GM03348 (cell line): Measurements from ENCODE around the gene PLPP1.

Experiments
- DNase-seq: peaks from one replicate; pipeline ENCODE4 v3.0.0; 2012; ENCODE audit warnings: low spot score

Gene PLPP1

DNA sequence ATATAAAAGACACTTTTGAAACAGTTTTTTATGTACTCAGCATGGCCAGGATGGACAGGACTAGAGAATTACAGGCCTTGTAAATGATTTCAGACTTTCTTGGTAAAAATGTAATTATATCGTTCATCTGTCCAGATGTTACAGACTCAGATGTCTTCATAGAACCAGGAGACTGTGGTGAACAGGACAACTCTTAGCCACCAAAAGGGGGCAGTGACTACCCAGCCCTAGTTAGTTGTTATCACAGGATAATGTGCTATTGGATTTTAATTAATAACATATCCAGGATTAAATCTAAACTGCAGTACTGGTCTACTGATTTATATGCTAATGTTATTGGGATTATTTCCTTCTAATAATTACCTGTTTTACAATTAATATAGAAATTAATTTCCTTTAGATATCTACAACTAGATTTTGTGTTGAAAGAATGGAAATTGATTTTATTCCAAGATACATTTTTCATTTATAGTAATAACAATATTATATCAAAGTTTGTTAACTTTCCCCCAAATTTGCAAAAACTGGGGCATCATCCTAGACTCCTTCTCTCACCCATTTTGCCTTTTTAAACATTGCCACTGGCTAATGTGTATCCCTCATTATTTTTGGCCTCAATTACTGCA lies 127.6 kb downstream of the PLPP1 start:
- peak; percentile 74 for DNase-seq

DNA sequence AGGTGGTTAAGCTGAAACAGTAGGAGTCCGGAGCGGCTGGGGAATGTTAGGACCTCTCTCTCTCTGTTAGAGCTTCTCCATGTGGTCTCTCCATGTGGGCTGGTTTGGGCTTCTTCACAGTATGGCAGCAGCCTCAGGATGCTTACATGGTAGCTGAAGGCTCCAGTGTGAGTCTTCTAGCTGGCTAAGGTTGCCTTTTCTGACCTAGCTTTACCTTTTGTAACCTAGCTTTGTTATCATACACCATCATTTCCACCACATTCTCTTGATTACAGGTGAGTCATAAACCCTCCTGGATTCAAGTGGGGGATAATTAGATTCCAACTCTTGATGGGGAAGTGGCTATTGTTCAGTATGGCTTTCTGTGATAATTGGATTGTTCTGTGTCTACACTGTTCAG lies 128.5 kb downstream of the PLPP1 start:
- no peak for DNase-seq

DNA sequence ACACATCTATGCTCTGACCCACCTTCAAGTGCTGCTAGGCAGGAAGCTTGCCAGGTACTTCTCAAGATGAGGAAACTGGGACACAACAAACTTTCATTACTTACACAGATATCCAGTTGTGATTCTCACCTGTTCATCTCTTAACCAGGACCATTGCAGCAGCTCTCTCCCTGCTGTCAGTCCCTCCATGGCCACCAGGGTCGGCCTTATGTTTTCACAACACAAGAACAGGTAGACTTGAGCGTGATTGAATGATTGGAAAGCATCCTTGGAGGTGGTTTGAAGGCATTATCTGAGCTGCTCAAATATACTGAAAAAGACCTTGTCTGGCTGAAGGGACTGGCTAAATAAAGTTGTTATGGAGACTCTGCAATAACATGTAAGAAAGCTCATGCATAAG lies 132.6 kb downstream of the PLPP1 start:
- DNase-seq, result no peak

DNA sequence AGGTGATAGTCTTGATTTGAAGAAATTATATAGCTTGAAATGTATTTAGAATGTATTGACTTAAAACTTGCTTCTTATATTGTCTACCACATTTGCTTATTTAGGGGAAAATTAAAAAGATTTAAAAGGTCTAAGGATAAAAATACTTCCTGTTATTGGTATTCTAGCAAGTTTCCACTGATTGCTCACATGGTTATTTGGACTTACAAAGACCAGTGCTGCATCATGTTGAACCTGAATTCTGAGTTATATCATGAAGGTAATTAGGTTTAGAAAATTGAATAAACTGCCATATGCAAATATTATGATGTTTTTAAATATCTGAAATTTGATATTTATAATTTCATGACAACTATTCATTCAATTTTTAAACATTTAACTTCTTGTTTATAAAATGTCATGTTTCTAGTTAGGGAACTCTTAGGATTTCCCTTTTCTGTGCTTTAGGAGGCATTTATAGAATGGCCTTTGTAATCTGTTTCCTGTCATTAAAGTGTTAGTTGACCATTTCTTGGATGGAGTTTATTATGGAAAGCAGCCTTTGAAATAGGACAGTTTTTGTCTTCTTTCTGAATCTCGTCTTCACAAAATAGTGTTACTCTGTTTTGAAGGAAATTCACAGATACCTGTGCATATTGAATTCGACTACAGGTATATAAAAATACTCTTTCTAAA lies 141.1 kb downstream of the PLPP1 start:
- no peak for DNase-seq

DNA sequence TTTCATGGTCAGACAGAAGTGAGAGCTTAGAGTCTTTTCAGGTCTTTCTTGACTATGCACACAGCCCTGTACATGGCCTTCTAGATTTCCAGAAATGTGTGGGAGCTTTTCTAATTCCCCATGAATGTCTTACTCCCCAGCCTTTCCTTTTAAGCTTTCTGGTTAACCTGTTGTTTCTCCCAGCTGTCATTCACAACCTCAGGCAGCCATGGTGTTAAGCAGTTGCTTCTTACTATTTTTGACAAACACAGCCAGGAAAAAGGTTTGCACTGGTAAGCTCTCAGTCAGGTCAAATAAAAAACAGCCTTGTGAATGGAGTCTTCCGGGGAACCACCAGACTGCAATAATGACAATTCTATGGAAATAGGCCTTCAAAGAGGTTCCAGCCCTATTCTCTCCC lies 142.1 kb downstream of the PLPP1 start:
- DNase-seq, result no peak

DNA sequence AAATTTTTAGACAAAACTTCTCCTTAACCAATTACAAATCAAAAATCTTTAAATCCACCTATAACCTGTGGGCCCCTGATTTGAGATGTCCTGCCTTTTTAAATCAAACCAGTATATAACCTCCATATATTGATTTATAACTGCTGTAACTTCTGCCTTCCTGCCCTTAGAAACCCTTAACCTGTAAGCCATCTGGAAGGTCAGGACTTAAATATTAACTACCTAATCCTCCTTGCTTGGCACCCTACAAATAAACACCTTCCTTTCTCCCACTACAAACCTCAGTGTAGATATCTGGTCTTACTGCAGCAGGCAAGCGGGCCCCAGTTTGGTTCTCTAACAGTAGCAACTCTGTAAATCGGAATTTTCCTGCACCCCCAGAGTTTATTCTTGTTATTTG lies 143.1 kb downstream of the PLPP1 start:
- DNase-seq, result no peak

DNA sequence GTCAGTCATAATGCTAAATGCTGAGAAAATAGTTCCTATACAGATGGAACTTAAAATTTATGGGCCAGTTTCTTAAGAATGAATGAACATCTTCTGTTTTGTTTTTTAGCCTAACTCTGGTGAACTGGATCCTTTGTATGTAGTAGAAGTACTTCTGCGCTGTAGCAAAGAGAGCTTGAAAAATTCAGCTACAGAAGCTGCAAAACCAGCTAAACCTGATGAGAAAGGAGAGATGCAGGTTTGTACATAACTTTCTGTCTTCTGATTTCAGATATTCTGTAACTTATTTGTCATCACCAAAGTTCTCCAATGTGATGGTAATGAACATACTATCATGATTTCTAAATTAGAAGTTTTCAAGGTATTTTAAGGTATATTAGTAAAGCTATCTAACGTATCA lies 146.9 kb downstream of the PLPP1 start:
- no peak for DNase-seq

DNA sequence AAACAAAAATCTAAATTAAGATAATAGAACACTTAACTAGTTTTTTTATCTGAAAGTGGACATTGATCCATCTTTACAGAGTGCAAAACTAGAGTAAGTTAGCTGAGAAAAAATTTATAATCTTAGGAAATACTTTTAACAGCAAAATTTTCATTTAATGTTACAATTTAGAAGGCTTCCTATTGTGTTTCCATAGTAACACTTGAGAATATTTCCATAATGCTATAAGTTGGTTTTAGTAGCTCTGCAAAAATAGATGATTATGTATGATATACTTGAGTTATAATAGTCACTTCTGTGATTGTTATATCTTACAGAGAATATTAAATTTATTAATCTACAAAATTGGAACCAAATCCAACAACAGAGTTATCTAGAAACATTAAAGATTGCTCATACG lies 148.4 kb downstream of the PLPP1 start:
- DNase-seq, result no peak

DNA sequence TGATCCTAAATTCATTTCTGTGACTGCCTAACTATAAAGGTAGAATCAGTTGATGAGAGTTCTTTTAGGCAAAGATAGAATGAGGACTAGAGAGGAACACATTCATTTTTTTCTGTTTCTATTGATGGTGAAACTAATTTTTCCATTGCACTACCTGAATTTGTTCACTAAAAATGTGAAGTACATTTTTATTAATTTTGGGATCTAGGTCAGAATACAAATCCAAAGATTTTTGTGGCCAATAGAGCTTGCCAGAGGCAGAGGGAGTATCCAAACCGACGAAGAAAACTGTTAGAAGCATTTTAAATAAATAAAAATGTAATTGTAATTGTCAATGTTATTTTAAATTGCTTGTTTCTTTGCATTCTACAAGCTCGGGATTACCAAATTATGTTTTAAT lies 148.9 kb downstream of the PLPP1 start:
- DNase-seq, result no peak

DNA sequence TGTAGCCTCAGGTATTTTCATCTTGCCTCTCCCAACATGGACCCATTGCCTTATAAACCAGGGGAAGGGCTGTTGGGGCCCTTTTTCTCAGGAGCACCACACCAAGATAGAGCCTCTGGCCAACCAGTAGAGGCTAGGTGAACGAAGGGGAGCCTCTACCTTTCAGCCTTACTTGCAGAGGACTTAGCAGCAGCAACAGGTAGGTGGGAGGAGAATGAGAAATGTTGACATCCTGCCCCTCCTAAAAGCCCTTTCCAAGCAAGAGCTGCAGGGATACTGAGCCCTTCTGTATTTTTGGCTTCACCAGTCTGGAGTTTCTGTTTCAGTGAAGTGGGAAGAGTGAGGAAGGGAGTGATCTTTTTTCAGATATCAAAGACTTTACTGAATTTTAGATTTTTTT lies 149.5 kb downstream of the PLPP1 start:
- no peak for DNase-seq

DNA sequence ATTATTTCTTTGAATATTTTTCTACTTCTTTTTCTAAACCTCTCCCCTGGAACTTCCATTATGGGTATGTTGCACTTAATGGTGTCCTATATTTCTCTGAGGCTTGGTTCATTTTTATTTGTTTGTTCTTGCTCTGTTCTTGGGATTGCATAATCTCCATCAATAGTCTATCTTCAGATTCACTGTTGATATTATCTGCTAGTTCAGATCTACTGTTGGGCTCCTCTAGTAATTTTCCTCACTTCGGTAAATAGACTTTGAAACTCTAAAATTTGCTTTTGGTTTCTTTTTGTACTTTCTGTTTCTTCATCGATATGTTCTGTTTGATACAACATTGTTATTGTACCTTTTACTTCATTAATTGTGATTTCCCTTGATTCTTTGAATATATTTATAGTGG lies 150.7 kb downstream of the PLPP1 start:
- no peak for DNase-seq

DNA sequence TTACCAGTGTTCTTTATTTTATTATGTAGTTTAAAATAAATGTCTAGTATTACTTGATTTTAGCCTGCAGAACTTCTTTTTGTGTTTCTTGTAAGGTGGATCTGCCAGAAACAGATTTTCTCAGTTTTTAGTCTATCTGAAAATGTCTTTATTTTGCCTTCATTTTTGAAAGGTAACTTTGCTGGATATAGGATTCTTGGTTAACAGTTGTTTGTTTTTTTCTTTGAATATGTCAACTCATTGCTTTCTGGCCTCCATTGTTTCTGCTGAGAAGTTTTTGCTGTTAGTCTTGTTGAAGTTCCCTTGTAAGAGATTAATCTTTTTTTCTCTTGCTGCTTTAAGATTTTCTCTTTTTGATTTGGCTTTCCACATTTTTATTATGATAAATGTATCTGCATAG lies 151.5 kb downstream of the PLPP1 start:
- DNase-seq, result no peak

DNA sequence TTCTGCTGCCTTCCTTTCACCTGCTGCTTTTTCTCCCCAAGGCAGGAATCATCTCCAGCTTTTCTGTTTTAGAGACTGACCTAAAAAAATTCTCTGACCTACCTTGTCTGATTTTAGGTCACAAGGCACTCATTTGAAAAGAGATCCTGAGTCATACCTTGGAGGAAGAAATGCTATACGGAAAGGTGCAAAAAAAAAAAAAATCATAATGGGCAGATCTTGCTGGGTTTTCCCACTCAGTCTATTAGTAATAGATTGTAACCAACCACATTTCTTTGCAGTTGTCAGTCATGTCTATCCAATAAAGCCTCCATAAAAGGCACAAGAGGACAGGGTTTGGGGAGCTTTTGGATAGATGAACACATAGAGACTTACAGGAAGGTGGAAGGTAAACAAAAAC lies 157.0 kb downstream of the PLPP1 start:
- no peak for DNase-seq
